Measurements from ENCODE around the gene CYP4V2.

DNA sequence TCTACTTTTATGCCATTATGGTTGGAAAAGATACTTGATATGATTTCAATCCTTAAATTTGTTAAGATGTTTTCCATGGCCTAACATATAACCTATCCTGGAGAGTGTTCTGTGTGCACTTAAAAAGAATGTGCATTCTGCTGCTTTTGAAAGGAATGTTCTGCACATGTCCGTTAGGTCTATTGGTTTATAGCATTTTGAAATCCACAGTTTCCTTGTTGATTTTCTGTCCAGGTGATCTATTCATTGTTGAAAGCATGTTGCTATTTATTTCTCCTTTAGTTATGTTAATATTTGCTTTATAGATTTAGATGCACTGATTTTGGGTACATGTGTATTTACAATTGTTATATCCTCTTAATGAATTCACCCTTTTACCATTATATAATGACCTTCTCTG lies 30.3 kb downstream of the CYP4V2 start:
- TF ChIP-seq, protein P1, sequence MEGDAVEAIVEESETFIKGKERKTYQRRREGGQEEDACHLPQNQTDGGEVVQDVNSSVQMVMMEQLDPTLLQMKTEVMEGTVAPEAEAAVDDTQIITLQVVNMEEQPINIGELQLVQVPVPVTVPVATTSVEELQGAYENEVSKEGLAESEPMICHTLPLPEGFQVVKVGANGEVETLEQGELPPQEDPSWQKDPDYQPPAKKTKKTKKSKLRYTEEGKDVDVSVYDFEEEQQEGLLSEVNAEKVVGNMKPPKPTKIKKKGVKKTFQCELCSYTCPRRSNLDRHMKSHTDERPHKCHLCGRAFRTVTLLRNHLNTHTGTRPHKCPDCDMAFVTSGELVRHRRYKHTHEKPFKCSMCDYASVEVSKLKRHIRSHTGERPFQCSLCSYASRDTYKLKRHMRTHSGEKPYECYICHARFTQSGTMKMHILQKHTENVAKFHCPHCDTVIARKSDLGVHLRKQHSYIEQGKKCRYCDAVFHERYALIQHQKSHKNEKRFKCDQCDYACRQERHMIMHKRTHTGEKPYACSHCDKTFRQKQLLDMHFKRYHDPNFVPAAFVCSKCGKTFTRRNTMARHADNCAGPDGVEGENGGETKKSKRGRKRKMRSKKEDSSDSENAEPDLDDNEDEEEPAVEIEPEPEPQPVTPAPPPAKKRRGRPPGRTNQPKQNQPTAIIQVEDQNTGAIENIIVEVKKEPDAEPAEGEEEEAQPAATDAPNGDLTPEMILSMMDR (conservative IDR thresholded peaks at IDR 0.05 in 1 of 2, IDR thresholded peaks at IDR 0.05 in 1 of 2; ENCODE audit: extremely low read depth in 1 of 2, insufficient read depth in 1 of 2, low read depth in 1 of 2, low read length in 2 of 2) = no peak
- no peak for TF ChIP-seq EZH2 (IDR thresholded peaks at IDR 0.05; ENCODE audit: borderline replicate concordance, low read length)
